CD14-positive monocyte (primary cell): Measurements from ENCODE around the gene INTS6. TPM values are rescaled to one million over a fixed set of nuclear protein-coding genes. Genes with fewer than 3 reads are reported as not detected.

ENCODE experiments used
- DNase-seq, 3 donors: peaks; one replicate each; pipeline ENCODE4 v3.0.0-alpha.2; 2011 to 2022
- H2AFZ ChIP-seq: 2 replicates; pipeline ENCODE4 v1.6.0; 2012; ENCODE audit warnings: mild to moderate bottlenecking, low read depth, low read length, inconsistent platforms; ENCODE audit not compliant: insufficient read depth, poor library complexity, severe bottlenecking
- H3K27ac ChIP-seq, 2 donors: 1 replicate in 1 of 2; 2 replicates in 1 of 2; pipeline ENCODE4 v1.5.1; 2012 to 2013; ENCODE audit warnings: low read length in 2 of 2, control low read depth in 1 of 2, inconsistent platforms in 1 of 2, low read depth in 1 of 2, mild to moderate bottlenecking in 1 of 2
- H3K27me3 ChIP-seq, 2 donors: one replicate each; pipeline versions ENCODE4 v1.6.0 to v1.6.1; 2011 to 2013; ENCODE audit warnings: low read length in 2 of 2; ENCODE audit not compliant: control insufficient read depth in 2 of 2, insufficient read depth in 2 of 2
- H3K36me3 ChIP-seq, 2 donors: replicated peaks in 1 of 2; 1 replicate in 1 of 2; 2 replicates in 1 of 2; pipeline versions ENCODE4 v1.5.1 to v1.6.1; 2012 to 2013; ENCODE audit warnings: low read length in 2 of 2, control low read depth in 1 of 2, inconsistent platforms in 1 of 2, mild to moderate bottlenecking in 1 of 2; ENCODE audit not compliant: insufficient read depth in 2 of 2, control insufficient read depth in 1 of 2
- H3K4me1 ChIP-seq, 2 donors: 1 replicate in 1 of 2; 2 replicates in 1 of 2; pipeline versions ENCODE4 v1.5.1 to v1.6.1; 2012 to 2013; ENCODE audit warnings: low read length in 2 of 2, control low read depth in 1 of 2, inconsistent platforms in 1 of 2, mild to moderate bottlenecking in 1 of 2, moderate library complexity in 1 of 2; ENCODE audit not compliant: insufficient read depth in 2 of 2, control insufficient read depth in 1 of 2
- H3K4me2 ChIP-seq: replicated peaks from 2 replicates; pipeline ENCODE3; 2012; ENCODE audit warnings: low read length, moderate library complexity, mild to moderate bottlenecking; ENCODE audit not compliant: poor library complexity, severe bottlenecking; ENCODE audit errors: extremely low read depth
- H3K4me3 ChIP-seq, 3 experiments: fragments of 200-600 bp in 1 of 3; sonication (generic) in 1 of 3; replicated peaks in 1 of 3; 1 replicate in 2 of 3; 2 replicates in 1 of 3; pipeline ENCODE4 v1.5.1; 2011 to 2013; ENCODE audit warnings: low read length in 3 of 3, mild to moderate bottlenecking in 3 of 3, control low read depth in 2 of 3, low read depth in 2 of 3, inconsistent platforms in 1 of 3, moderate library complexity in 1 of 3
- H3K79me2 ChIP-seq: 2 replicates; pipeline ENCODE4 v1.6.0; 2012; ENCODE audit warnings: mild to moderate bottlenecking, control low read depth, inconsistent platforms, low read length, moderate library complexity; ENCODE audit not compliant: insufficient read depth
- H3K9ac ChIP-seq: 2 replicates; pipeline ENCODE4 v1.6.0; 2017; ENCODE audit warnings: low read length, mild to moderate bottlenecking; ENCODE audit not compliant: insufficient read depth, poor library complexity, severe bottlenecking
- H3K9me3 ChIP-seq, 2 donors: replicated peaks in 1 of 2; 1 replicate in 1 of 2; 2 replicates in 1 of 2; pipeline versions ENCODE4 v1.5.1 to v1.6.1; 2012 to 2013; ENCODE audit warnings: low read length in 2 of 2, control low read depth in 1 of 2; ENCODE audit not compliant: control insufficient read depth in 1 of 2, insufficient read depth in 1 of 2
- H4K20me1 ChIP-seq: 2 replicates; pipeline ENCODE4 v1.6.0; 2012; ENCODE audit warnings: mild to moderate bottlenecking, low read length, control low read depth, moderate library complexity; ENCODE audit not compliant: insufficient read depth
- H3K27ac Mint-ChIP-seq, 7 donors: one replicate each; pipeline ENCODE4 v1.8.0; 2020; ENCODE audit warnings: mild to moderate bottlenecking in 7 of 7, mixed read lengths in 7 of 7, moderate library complexity in 6 of 7, inconsistent platforms in 2 of 7
- H3K27me3 Mint-ChIP-seq, 3 donors: one replicate each; pipeline ENCODE4 v1.8.0; 2021 to 2022; ENCODE audit warnings: low read depth in 3 of 3, mild to moderate bottlenecking in 3 of 3, mixed read lengths in 3 of 3, moderate library complexity in 3 of 3, inconsistent platforms in 1 of 3
- H3K36me3 Mint-ChIP-seq, 2 donors: one replicate each; pipeline ENCODE4 v1.8.0; 2020; ENCODE audit warnings: mixed read lengths in 2 of 2, inconsistent platforms in 1 of 2, mild to moderate bottlenecking in 1 of 2
- H3K4me1 Mint-ChIP-seq: one replicate; pipeline ENCODE4 v1.8.0; 2020; ENCODE audit warnings: mild to moderate bottlenecking, mixed read lengths
- H3K4me3 Mint-ChIP-seq, 2 donors: one replicate each; pipeline ENCODE4 v1.8.0; 2020; ENCODE audit warnings: mild to moderate bottlenecking in 2 of 2, mixed read lengths in 2 of 2, moderate library complexity in 1 of 2
- H3K9me3 Mint-ChIP-seq, 7 donors: one replicate each; pipeline ENCODE4 v1.8.0; 2020 to 2022; ENCODE audit warnings: mixed read lengths in 7 of 7, mild to moderate bottlenecking in 6 of 7, moderate library complexity in 6 of 7, inconsistent platforms in 2 of 7
- intact Hi-C, 2 donors: fragments of 100-400 bp; cut with micrococcal nuclease; formaldehyde crosslinking; loops; one replicate each; pipeline versions ENCODE4 v1.15.0 to v1.15.1; 2023
- polyA plus RNA-seq, 3 donors: library from polyadenylated mRNA; depleted of rRNA in 1 of 3; unstranded in 2 of 3; stranded (reverse) in 1 of 3; fragments of 300-500 nt in 2 of 3; fragments of >200 nt in 1 of 3; fragmentation: Illumina TruSeq in 2 of 3; gene quantifications; 1 replicate in 2 of 3; 2 replicates in 1 of 3; pipeline ENCODE4 v1.2.3, GENCODE V29; 2012 to 2021
- TF ChIP-seq, protein P1 (sequence below): fragments of 200-600 bp; IDR thresholded peaks from one replicate; pipeline ENCODE4 v1.8.0; 2022; ENCODE audit warnings: antibody characterized with exemption, mild to moderate bottlenecking

INTS6 gene
- polyA plus RNA-seq, 3 donors = 10.8 to 13.2 (median 11.6) TPM

DNA sequence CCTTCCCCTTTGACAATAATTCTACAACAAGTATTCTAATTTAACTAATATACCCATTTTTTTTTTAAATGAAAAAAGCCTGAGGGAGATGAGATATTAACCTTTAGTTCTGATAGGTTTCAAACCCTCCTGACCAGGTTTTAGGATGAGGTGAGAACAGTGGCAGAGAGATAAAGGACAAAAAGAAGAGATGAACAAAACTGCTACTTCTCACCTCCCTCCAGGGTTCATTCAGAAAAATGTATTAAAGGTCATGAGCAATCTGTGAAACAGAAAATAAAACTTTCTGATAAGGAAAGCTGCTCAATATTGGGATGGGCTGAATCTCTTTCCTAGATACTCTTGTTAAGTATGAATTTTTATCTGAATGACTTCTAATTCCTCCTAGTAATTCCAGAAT, 89.2 kb downstream of the INTS6 start:
- no peaks in the 10 kb centered on the region for H3K79me2 ChIP-seq
- intact Hi-C loops = no loop called here
- peaks cover 0 to 2% (median 0%) of the 10 kb centered on the region in 3 donors for H3K27me3 Mint-ChIP-seq

DNA sequence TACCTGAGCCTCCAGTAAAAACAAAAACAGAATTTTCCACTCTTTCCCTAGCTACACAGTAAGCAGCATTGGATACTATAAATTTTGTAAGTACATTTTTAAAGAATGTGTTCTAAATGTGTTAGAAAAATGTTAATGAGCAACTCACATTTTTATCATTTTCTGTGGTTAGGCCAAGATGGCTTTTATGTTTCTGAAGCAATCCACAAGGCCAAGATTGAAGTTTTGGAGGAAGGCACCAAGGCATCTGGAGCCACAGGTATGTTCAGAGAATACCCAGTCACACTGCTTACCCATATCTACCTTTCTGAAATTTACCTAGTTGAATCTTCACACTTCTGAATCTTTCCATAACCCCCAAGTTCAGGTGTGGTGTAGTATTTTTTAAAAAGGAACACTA, 91.7 kb downstream of the INTS6 start:
- H3K27ac ChIP-seq = no peak overlapping the region
- Mint-ChIP-seq H3K4me1 (no peaks in the 10 kb centered on the region), H3K4me3 (no peak overlapping the region), H3K27ac (no peak overlapping the region), H3K27me3 (peaks cover 0 to 1% (median 0%) of the 10 kb centered on the region in 3 donors), H3K36me3 (peaks cover 35 to 48% of the 10 kb centered on the region in 2 donors), H3K9me3 (no peaks in the 10 kb centered on the region)
- no peak overlapping the region for H2AFZ ChIP-seq
- H3K4me3 ChIP-seq = no peak overlapping the region
- no peaks in the 10 kb centered on the region for H3K79me2 ChIP-seq
- H3K4me1 ChIP-seq = no peaks in the 10 kb centered on the region
- H3K9me3 ChIP-seq = no peaks in the 10 kb centered on the region
- TF ChIP-seq, protein P1, sequence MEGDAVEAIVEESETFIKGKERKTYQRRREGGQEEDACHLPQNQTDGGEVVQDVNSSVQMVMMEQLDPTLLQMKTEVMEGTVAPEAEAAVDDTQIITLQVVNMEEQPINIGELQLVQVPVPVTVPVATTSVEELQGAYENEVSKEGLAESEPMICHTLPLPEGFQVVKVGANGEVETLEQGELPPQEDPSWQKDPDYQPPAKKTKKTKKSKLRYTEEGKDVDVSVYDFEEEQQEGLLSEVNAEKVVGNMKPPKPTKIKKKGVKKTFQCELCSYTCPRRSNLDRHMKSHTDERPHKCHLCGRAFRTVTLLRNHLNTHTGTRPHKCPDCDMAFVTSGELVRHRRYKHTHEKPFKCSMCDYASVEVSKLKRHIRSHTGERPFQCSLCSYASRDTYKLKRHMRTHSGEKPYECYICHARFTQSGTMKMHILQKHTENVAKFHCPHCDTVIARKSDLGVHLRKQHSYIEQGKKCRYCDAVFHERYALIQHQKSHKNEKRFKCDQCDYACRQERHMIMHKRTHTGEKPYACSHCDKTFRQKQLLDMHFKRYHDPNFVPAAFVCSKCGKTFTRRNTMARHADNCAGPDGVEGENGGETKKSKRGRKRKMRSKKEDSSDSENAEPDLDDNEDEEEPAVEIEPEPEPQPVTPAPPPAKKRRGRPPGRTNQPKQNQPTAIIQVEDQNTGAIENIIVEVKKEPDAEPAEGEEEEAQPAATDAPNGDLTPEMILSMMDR = no peak
- peaks cover 30 to 47% of the 10 kb centered on the region in 2 donors for H3K36me3 ChIP-seq
- no peaks in the 10 kb centered on the region for H4K20me1 ChIP-seq
- H3K27me3 ChIP-seq = no peaks in the 10 kb centered on the region
- DNase-seq = no peak
- intact Hi-C loops = no loop called here
- H3K4me2 ChIP-seq = no peak overlapping the region
- no peak overlapping the region for H3K9ac ChIP-seq

More for the DNA sequence above, 89.2 kb downstream of the INTS6 start:
- Histone ChIP-seq H4K20me1 (no peaks in the 10 kb centered on the region), H3K36me3 (peaks cover 55 to 73% of the 10 kb centered on the region in 2 donors), H2AFZ (no peak overlapping the region), H3K27ac (no peak overlapping the region), H3K4me3 (no peak overlapping the region), H3K9ac (no peak overlapping the region), H3K27me3 (no peaks in the 10 kb centered on the region), H3K4me2 (no peak overlapping the region), H3K4me1 (no peaks in the 10 kb centered on the region), H3K9me3 (no peaks in the 10 kb centered on the region)
- Mint-ChIP-seq H3K4me3 (no peak overlapping the region), H3K9me3 (no peaks in the 10 kb centered on the region), H3K27ac (no peak overlapping the region), H3K36me3 (peaks cover 52 to 68% of the 10 kb centered on the region in 2 donors), H3K4me1 (no peaks in the 10 kb centered on the region)
- TF ChIP-seq, protein P1 = no peak
- no peak for DNase-seq
